Activated naive CD4-positive, alpha-beta T cell treated with anti-CD3 and anti-CD28 coated beads for 36 hours (primary cell): Measurements from ENCODE around the gene ARPC4. TPM values are rescaled to one million over a fixed set of nuclear protein-coding genes. Genes with fewer than 3 reads are reported as not detected.
A peak's percentile ranks its signal among the peaks of the same experiment; 100 is the strongest.
"Not testable (repeated sequence)": the region's sequence is repeated elsewhere in the genome, so short reads cannot be mapped to it uniquely, and the experiment has no call there.

Experiments used
- CTCF ChIA-PET: fragments of 350-600 bp; sonication (Branson Sonifier 250); formaldehyde crosslinking; loops from one replicate; lab custom pipeline; 2021; ENCODE audit warnings: antibody characterized with exemption; lab: Charles Lee
- DNase-seq: peaks from one replicate; pipeline ENCODE4 v3.0.0-alpha.2; 2020
- H3K27ac Mint-ChIP-seq: one replicate; pipeline ENCODE4 v1.8.0; 2021; ENCODE audit warnings: mild to moderate bottlenecking, mixed read lengths
- H3K27me3 Mint-ChIP-seq: one replicate; pipeline ENCODE4 v1.8.0; 2021; ENCODE audit warnings: low read depth, mixed read lengths
- H3K36me3 Mint-ChIP-seq: one replicate; pipeline ENCODE4 v1.8.0; 2021; ENCODE audit warnings: low read depth, mixed read lengths
- H3K4me1 Mint-ChIP-seq: one replicate; pipeline ENCODE4 v1.8.0; 2021; ENCODE audit warnings: low read depth, mixed read lengths
- H3K4me3 Mint-ChIP-seq: one replicate; pipeline ENCODE4 v1.8.0; 2021; ENCODE audit warnings: mild to moderate bottlenecking, moderate library complexity, mixed read lengths
- H3K9me3 Mint-ChIP-seq: one replicate; pipeline ENCODE4 v1.8.0; 2021; ENCODE audit warnings: mixed read lengths
- intact Hi-C: fragments of 100-400 bp; cut with micrococcal nuclease; formaldehyde crosslinking; loops from one replicate; pipeline ENCODE4 v1.15.1; 2023
- total RNA-seq, 2 experiments: library from RNA; stranded (reverse); gene quantifications; one replicate each; pipeline ENCODE4 v1.2.3, GENCODE V29; 2021

ARPC4 gene
- total RNA-seq, 2 experiments from 2014 or later: 141 to 144 TPM

GRCh38 chr3:9833078-9833477, 40.2 kb downstream of the ARPC4 start:
- CTCF ChIA-PET: no interaction called here

GRCh38 chr3:9834520-9835380, 41.9 kb downstream of the ARPC4 start:
- H3K27ac Mint-ChIP-seq: no peak overlapping the region
- DNase-seq: no peak
- H3K4me1 Mint-ChIP-seq: peaks cover 7% of the 10 kb centered on the region
- H3K27me3 Mint-ChIP-seq: no peaks in the 10 kb centered on the region
- H3K4me3 Mint-ChIP-seq: no peak overlapping the region
- intact Hi-C loops: no loop called here
- CTCF ChIA-PET: interaction anchor here (1.1 kb wide), 1 partner anchor 9 kb away, joined by 3 read pairs; the partner anchor contains the start of gene RPUSD3
- no peaks in the 10 kb centered on the region for H3K9me3 Mint-ChIP-seq
- H3K36me3 Mint-ChIP-seq: peaks cover 31% of the 10 kb centered on the region

More at GRCh38 chr3:9833078-9833477, 40.2 kb downstream of the ARPC4 start:
- Mint-ChIP-seq H3K4me3 (no peak overlapping the region), H3K9me3 (no peaks in the 10 kb centered on the region), H3K36me3 (peaks cover 30% of the 10 kb centered on the region), H3K4me1 (peaks cover 7% of the 10 kb centered on the region), H3K27me3 (no peaks in the 10 kb centered on the region), H3K27ac (no peak overlapping the region)
- intact Hi-C loops: no loop called here
- DNase-seq: no peak

- H3K27ac Mint-ChIP-seq: peak overlapping the region; percentile 39
- no peak for DNase-seq
- no peaks in the 10 kb centered on the region for H3K9me3 Mint-ChIP-seq
- CTCF ChIA-PET: interaction anchor here (0.6 to 0.7 kb wide), 2 partner anchors 57 to 91 kb away, joined by 3 to 5 read pairs; no protein-coding TSS in a partner anchor
- intact Hi-C loops: no loop called here
- peaks cover 42% of the 10 kb centered on the region for H3K36me3 Mint-ChIP-seq
- no peak overlapping the region for H3K4me3 Mint-ChIP-seq
- no peaks in the 10 kb centered on the region for H3K27me3 Mint-ChIP-seq
- peaks cover 13% of the 10 kb centered on the region for H3K4me1 Mint-ChIP-seq
Measured at GRCh38 chr3:9837701-9838582, 45.1 kb downstream of the ARPC4 start.

- DNase-seq: no peak
- Mint-ChIP-seq H3K9me3 (no peaks in the 10 kb centered on the region), H3K4me3 (no peak overlapping the region), H3K27ac (peak overlapping the region; percentile 39), H3K4me1 (peaks cover 18% of the 10 kb centered on the region), H3K27me3 (no peaks in the 10 kb centered on the region), H3K36me3 (peaks cover 44% of the 10 kb centered on the region)
- intact Hi-C loops: no loop called here
- CTCF ChIA-PET: interaction anchor here (0.6 to 0.7 kb wide), 3 partner anchors 11 to 420 kb away, joined by 3 to 5 read pairs (median 4); no protein-coding TSS in a partner anchor
Measured at GRCh38 chr3:9838856-9839255, 46.0 kb downstream of the ARPC4 start.

GRCh38 chr3:9841015-9841414, 48.1 kb downstream of the ARPC4 start:
- CTCF ChIA-PET: interaction anchor here (0.6 to 1.5 kb wide), 3 partner anchors 61 to 115 kb away, joined by 3 to 4 read pairs (median 4); no protein-coding TSS in a partner anchor
- Mint-ChIP-seq H3K27ac (no peak overlapping the region), H3K27me3 (no peaks in the 10 kb centered on the region), H3K9me3 (no peaks in the 10 kb centered on the region), H3K4me3 (no peak overlapping the region), H3K36me3 (peaks cover 37% of the 10 kb centered on the region), H3K4me1 (peaks cover 27% of the 10 kb centered on the region)
- intact Hi-C loops: loop anchor here (5.0 kb wide), 2 partner anchors 186 to 481 kb away; partner anchors contain the start of genes FANCD2 and SEC13
- DNase-seq: no peak

GRCh38 chr3:9843715-9844438, 51.0 kb downstream of the ARPC4 start, which contains the start of gene RPUSD3:
Gene RPUSD3, minus strand, starts transcription at chr3:9844008. Its CDS starts 18 bp downstream, at chr3:9843990.
- Mint-ChIP-seq H3K27ac (peak within 1 kb of the TSS; percentile 89), H3K4me1 (peaks cover 30% of the 10 kb centered on the region), H3K27me3 (no peaks in the 10 kb centered on the region), H3K36me3 (peaks cover 26% of the 10 kb centered on the region), H3K4me3 (peak within 1 kb of the TSS; percentile 98), H3K9me3 (no peaks in the 10 kb centered on the region)
- intact Hi-C loops: loop anchor here (1.0 to 5.0 kb wide), 11 partner anchors 35 to 478 kb away; partner anchors contain the start of genes BRK1, BRPF1, CRELD1 and EMC3
- peak; percentile 98 for DNase-seq
- CTCF ChIA-PET: interaction anchor here (0.9 to 1.4 kb wide), 4 partner anchors 9 to 108 kb away, joined by 3 read pairs; partner anchors contain the start of gene PRRT3

GRCh38 chr3:9846231-9846630, 53.3 kb downstream of the ARPC4 start:
- no peak for DNase-seq
- intact Hi-C loops: no loop called here
- peaks cover 28% of the 10 kb centered on the region for H3K4me1 Mint-ChIP-seq
- H3K9me3 Mint-ChIP-seq: no peaks in the 10 kb centered on the region
- no peak overlapping the region for H3K27ac Mint-ChIP-seq
- H3K4me3 Mint-ChIP-seq: no peak overlapping the region
- CTCF ChIA-PET: interaction anchor here (1.0 to 1.5 kb wide), 3 partner anchors 85 to 119 kb away, joined by 4 to 5 read pairs (median 4); no protein-coding TSS in a partner anchor
- H3K36me3 Mint-ChIP-seq: peaks cover 13% of the 10 kb centered on the region
- no peaks in the 10 kb centered on the region for H3K27me3 Mint-ChIP-seq

GRCh38 chr3:9846931-9847488, 54.1 kb downstream of the ARPC4 start:
- H3K36me3 Mint-ChIP-seq: peaks cover 6% of the 10 kb centered on the region
- intact Hi-C loops: no loop called here
- CTCF ChIA-PET: interaction anchor here (1.0 to 1.2 kb wide), 2 partner anchors 85 to 120 kb away, joined by 4 read pairs; no protein-coding TSS in a partner anchor
- H3K27ac Mint-ChIP-seq: no peak overlapping the region
- no peaks in the 10 kb centered on the region for H3K9me3 Mint-ChIP-seq
- peaks cover 2% of the 10 kb centered on the region for H3K27me3 Mint-ChIP-seq
- peaks cover 24% of the 10 kb centered on the region for H3K4me1 Mint-ChIP-seq
- DNase-seq: no peak
- no peak overlapping the region for H3K4me3 Mint-ChIP-seq

GRCh38 chr3:9847870-9848269, 55.0 kb downstream of the ARPC4 start:
- DNase-seq, H3K9me3 Mint-ChIP-seq, H3K36me3 Mint-ChIP-seq, intact Hi-C loops, H3K27me3 Mint-ChIP-seq, H3K27ac Mint-ChIP-seq, H3K4me3 Mint-ChIP-seq: not testable (repeated sequence)
- CTCF ChIA-PET: interaction anchor here (2.0 kb wide), 1 partner anchor 85 kb away, joined by 14 read pairs; the partner anchor contains the start of gene CRELD1
- H3K4me1 Mint-ChIP-seq: peaks cover 18% of the 10 kb centered on the region

- not testable (repeated sequence) for H3K27me3 Mint-ChIP-seq, H3K36me3 Mint-ChIP-seq, H3K4me3 Mint-ChIP-seq, H3K27ac Mint-ChIP-seq, H3K9me3 Mint-ChIP-seq
- intact Hi-C loops: loop anchor here (1.0 kb wide), 1 partner anchor 82 kb away; no protein-coding TSS in a partner anchor
- CTCF ChIA-PET: interaction anchor here (0.6 to 2.0 kb wide), 6 partner anchors 8 to 145 kb away, joined by 3 to 14 read pairs (median 4); partner anchors contain the start of gene CRELD1
- peaks cover 12% of the 10 kb centered on the region for H3K4me1 Mint-ChIP-seq
- DNase-seq: peak; percentile 32
Measured at GRCh38 chr3:9848860-9849259, 56.0 kb downstream of the ARPC4 start.

GRCh38 chr3:9851383-9851782, 58.5 kb downstream of the ARPC4 start:
- H3K27ac Mint-ChIP-seq, H3K36me3 Mint-ChIP-seq, H3K27me3 Mint-ChIP-seq, H3K4me3 Mint-ChIP-seq, DNase-seq, intact Hi-C loops, H3K9me3 Mint-ChIP-seq, CTCF ChIA-PET, H3K4me1 Mint-ChIP-seq: not testable (repeated sequence)
